Gastroesophageal sphincter (tissue), 4 donors: ENCODE data around the gene DEPDC1B. TPM values are rescaled to one million over a fixed set of nuclear protein-coding genes. Genes with fewer than 3 reads are reported as not detected.

Experiments used
- ATAC-seq: fragments of 150-250 bp; one replicate; pipeline ENCODE4 v1.9.1; 2016; ENCODE audit warnings: mild to moderate bottlenecking, moderate library complexity
- H3K27ac ChIP-seq, 4 donors: fragments of 200-600 bp; sonication (generic) in 3 of 4; 1 replicate in 3 of 4; 2 replicates in 1 of 4; pipeline ENCODE4 v1.5.1; 2016 to 2019
- H3K27me3 ChIP-seq: fragments of 200-600 bp; sonication (generic); one replicate; pipeline ENCODE4 v1.5.1; 2019
- H3K36me3 ChIP-seq, 2 donors: fragments of 200-600 bp; sonication (generic); one replicate each; pipeline ENCODE4 v1.5.1; 2019; ENCODE audit warnings: control low read depth in 1 of 2
- H3K4me1 ChIP-seq, 3 donors: fragments of 200-600 bp; sonication (generic); 1 replicate in 2 of 3; 2 replicates in 1 of 3; pipeline ENCODE4 v1.5.1; 2016 to 2019; ENCODE audit warnings: control low read depth in 2 of 3
- H3K4me3 ChIP-seq, 2 donors: fragments of 200-600 bp; sonication (generic); one replicate each; pipeline ENCODE4 v1.5.1; 2019; ENCODE audit warnings: mild to moderate bottlenecking in 1 of 2, moderate library complexity in 1 of 2
- H3K9me3 ChIP-seq, 3 donors: fragments of 200-600 bp; sonication (generic); one replicate each; pipeline ENCODE4 v1.5.1; 2017 to 2019; ENCODE audit warnings: control low read depth in 2 of 3
- EP300 ChIP-seq: sonication (generic); formaldehyde crosslinking; IDR thresholded peaks from one replicate; pipeline ENCODE4 v1.6.1; 2017; ENCODE audit warnings: antibody characterized with exemption, mild to moderate bottlenecking
- POLR2A ChIP-seq, 2 donors: fragments of 450-650 bp; IDR thresholded peaks; one replicate each; pipeline ENCODE4 v1.6.1; 2017; ENCODE audit warnings: antibody characterized with exemption in 2 of 2, mild to moderate bottlenecking in 2 of 2, moderate library complexity in 1 of 2
- POLR2AphosphoS5 ChIP-seq: sonication (generic); formaldehyde crosslinking; IDR thresholded peaks from one replicate; pipeline ENCODE4 v1.6.1; 2017; ENCODE audit warnings: antibody characterized with exemption
- WGBS, 2 donors: methylation state at CpG; one replicate each; pipeline ENCODE4 v1.1.5; 2018; ENCODE audit warnings: low coverage in 1 of 2; 5-methylcytosine and 5-hydroxymethylcytosine counted together
- total RNA-seq, 4 donors: library from RNA; depleted of rRNA; stranded (reverse); fragments of >200 nt; gene quantifications; one replicate each; pipeline ENCODE4 v1.1.0, GENCODE V29; 2016
- TF ChIP-seq, protein P1 (sequence below), 4 experiments: fragments of 200-600 bp in 2 of 4; fragments of 450-650 bp in 2 of 4; sonication (generic) in 1 of 4; IDR thresholded peaks; one replicate each; pipeline ENCODE4 v1.5.1; 2017 to 2019; ENCODE audit warnings: antibody characterized with exemption in 4 of 4, mild to moderate bottlenecking in 2 of 4, moderate library complexity in 2 of 4

DEPDC1B gene, protein sequence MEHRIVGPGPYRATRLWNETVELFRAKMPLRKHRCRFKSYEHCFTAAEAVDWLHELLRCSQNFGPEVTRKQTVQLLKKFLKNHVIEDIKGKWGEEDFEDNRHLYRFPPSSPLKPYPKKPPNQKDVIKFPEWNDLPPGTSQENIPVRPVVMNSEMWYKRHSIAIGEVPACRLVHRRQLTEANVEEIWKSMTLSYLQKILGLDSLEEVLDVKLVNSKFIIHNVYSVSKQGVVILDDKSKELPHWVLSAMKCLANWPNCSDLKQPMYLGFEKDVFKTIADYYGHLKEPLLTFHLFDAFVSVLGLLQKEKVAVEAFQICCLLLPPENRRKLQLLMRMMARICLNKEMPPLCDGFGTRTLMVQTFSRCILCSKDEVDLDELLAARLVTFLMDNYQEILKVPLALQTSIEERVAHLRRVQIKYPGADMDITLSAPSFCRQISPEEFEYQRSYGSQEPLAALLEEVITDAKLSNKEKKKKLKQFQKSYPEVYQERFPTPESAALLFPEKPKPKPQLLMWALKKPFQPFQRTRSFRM
- total RNA-seq: under 1 TPM in 2 of 4 donors, not detected in 2; 0.62 to 0.69 TPM

DNA sequence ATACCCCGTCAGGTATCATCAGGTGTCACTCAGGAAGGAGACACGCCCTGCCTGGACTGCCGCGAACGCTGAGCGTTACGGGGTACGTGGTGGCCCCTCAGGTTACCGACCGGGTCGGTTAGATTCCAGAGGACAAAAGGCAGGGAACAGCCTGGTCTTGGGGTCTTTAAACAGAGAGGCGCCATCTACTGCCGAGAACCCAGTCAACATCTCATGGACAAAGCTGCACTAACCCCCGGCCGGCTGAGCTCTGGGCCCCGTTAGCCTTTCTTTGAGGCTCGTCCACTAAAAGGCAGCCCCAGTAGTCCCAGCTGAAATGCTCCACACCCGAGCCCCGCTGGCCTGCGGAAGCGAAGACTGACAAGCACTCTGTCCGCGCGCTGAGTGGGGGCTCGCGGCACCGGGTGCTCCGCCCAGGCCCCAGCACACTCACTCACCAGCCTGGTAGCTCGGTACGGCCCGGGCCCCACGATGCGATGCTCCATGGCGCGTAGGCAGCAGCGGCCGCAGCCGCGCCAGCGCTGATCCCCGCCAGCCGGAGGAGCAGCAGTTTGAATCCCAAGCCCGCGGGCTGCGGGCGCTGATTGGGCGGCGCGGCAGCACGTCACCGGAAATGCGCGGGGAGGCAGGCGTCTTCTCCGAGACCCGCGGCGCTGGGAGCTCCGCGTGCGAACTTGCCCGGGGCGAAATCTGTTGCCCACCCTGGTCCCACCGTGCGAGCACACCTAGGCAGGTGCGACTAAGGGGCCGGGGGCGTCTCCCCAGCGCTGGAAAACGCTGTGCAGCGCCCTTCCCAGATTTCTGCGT lies at the start of gene DEPDC1B:
TSS of gene DEPDC1B (minus strand) at position 558 of the 807 bp plus-strand sequence. CDS start at position 485, 73 bp downstream.
- WGBS, 2 donors: 0% methylated on average over 7 to 8 of the region's 72 CpGs
- Histone ChIP-seq H3K27me3 (no peaks in the 10 kb centered on the region), H3K4me3 (peak within 1 kb of the TSS; percentile 64 to 69), H3K36me3 (no peaks in the 10 kb centered on the region), H3K9me3 (no peaks in the 10 kb centered on the region), H3K4me1 (peaks cover 0 to 18% (median 3%) of the 10 kb centered on the region in 3 donors), H3K27ac (peak within 1 kb of the TSS; percentile 32 to 89 (median 81))
- peak; percentile 97 for ATAC-seq
- TF ChIP-seq, protein P1, sequence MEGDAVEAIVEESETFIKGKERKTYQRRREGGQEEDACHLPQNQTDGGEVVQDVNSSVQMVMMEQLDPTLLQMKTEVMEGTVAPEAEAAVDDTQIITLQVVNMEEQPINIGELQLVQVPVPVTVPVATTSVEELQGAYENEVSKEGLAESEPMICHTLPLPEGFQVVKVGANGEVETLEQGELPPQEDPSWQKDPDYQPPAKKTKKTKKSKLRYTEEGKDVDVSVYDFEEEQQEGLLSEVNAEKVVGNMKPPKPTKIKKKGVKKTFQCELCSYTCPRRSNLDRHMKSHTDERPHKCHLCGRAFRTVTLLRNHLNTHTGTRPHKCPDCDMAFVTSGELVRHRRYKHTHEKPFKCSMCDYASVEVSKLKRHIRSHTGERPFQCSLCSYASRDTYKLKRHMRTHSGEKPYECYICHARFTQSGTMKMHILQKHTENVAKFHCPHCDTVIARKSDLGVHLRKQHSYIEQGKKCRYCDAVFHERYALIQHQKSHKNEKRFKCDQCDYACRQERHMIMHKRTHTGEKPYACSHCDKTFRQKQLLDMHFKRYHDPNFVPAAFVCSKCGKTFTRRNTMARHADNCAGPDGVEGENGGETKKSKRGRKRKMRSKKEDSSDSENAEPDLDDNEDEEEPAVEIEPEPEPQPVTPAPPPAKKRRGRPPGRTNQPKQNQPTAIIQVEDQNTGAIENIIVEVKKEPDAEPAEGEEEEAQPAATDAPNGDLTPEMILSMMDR (IDR thresholded peaks at IDR 0.05): peak in 1 of 4 experiments; percentile 39
- no peak for TF ChIP-seq POLR2A (IDR thresholded peaks at IDR 0.05)
- TF ChIP-seq POLR2AphosphoS5: peak; percentile 13

DNA sequence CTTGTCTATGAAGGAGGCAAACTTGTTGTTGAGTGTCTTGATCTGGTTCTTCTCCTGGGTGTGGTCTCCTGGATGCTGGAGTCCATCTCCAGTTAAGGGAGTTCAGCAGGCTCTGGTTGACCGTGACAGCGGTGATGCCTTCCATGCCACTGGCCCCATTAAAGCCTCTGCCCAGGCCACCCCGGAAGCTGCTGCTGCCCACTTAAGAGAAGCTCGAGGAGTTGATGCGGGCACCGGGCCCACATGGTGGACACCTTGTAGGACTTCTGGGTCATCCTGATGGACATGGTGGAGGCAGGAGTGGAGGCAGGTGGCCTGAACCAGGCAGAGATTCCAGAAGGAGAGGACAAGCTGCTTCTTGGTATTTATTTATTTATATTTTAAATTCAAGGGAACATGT lies 44.7 kb upstream of the DEPDC1B start:
- no peaks in the 10 kb centered on the region for H3K27me3 ChIP-seq
- no peak overlapping the region for H3K4me3 ChIP-seq
- TF ChIP-seq POLR2A (IDR thresholded peaks at IDR 0.05) (no peak), POLR2AphosphoS5 (no peak)
- peaks cover 0 to 17% (median 0%) of the 10 kb centered on the region in 3 donors for H3K9me3 ChIP-seq
- no peaks in the 10 kb centered on the region for H3K4me1 ChIP-seq
- H3K36me3 ChIP-seq: no peaks in the 10 kb centered on the region
- H3K27ac ChIP-seq: no peak overlapping the region
- ATAC-seq: no peak
- WGBS, 2 donors: 100% methylated on average over 2 of the region's 6 CpGs; no CpG with 5 or more reads in 1 of the 2 donors

DNA sequence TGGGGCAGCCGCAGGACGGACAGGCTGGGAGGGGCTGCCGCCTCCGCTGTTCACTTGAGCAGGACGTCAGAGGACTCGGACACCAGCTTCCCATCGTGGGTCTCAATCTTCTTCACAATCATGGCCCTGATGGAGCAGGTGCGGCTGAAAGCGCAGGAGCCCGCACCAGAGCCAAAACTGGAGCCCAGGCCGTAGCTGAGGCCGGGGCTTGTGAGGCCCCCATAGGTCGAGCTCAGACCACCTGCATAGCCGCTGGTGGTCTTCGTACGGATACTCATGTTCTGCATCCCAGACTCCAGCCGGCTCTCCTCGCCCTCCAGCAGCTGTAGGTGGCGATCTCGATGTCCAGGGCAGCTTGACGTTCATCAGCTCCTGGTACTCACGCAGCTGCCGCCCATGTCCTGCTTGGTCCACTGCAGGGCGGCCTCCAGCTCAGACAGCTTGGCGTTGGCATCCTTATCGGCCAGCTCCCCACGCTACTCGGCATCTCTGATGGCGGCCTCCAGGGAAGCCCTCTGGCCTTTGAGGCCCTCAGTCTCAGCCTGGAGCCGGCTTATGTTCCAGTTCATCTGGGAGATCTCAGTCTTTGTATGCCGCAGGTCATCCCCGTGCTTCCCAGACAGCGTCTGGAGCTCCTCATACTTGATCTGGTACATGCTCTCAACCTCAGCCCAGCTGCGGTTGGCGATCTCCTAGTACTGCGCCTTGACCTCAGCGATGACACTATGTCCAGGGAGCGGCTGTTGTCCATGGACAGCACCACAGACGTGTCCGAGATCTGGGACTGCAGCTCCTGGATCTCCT lies 43.7 kb upstream of the DEPDC1B start:
- H3K36me3 ChIP-seq: no peaks in the 10 kb centered on the region
- no peaks in the 10 kb centered on the region for H3K27me3 ChIP-seq
- ATAC-seq: no peak
- TF ChIP-seq POLR2AphosphoS5 (no peak), EP300 (no peak), POLR2A (IDR thresholded peaks at IDR 0.05) (no peak)
- TF ChIP-seq, protein P1 (IDR thresholded peaks at IDR 0.05): no peak
- H3K27ac ChIP-seq: no peak overlapping the region
- H3K4me1 ChIP-seq: no peaks in the 10 kb centered on the region
- peaks cover 0 to 27% (median 0%) of the 10 kb centered on the region in 3 donors for H3K9me3 ChIP-seq
- no peak overlapping the region for H3K4me3 ChIP-seq
- WGBS, 2 donors: 87 to 94% methylated on average over 6 to 13 of the region's 40 CpGs

DNA sequence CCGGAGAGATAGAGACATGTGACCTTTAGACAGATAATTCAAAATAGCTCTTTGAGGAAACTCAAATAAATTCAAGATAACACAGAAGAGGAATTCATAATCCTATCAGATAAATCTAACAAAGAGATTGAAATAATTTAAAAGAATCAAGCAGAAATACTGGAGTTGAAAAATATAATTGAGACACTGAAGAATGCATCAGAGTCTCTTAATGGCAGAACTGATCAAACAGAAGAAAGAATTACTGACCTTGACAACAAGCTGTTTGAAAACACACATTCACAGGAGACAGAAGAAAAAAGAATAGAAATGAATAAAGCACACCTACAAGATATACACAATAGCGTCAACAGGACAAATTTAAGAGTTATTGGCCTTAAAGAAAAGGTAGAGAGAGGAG lies 40.4 kb upstream of the DEPDC1B start:
- TF ChIP-seq EP300 (no peak), POLR2A (IDR thresholded peaks at IDR 0.05) (no peak), POLR2AphosphoS5 (no peak)
- TF ChIP-seq, protein P1 (IDR thresholded peaks at IDR 0.05): no peak
- H3K36me3 ChIP-seq: no peaks in the 10 kb centered on the region
- no peaks in the 10 kb centered on the region for H3K4me1 ChIP-seq
- H3K9me3 ChIP-seq: peaks cover 0 to 27% (median 0%) of the 10 kb centered on the region in 3 donors
- no peaks in the 10 kb centered on the region for H3K27me3 ChIP-seq
- WGBS, 2 donors: 83 to 88% methylated on average over 2 of the region's 2 CpGs
- no peak overlapping the region for H3K27ac ChIP-seq
- H3K4me3 ChIP-seq: no peak overlapping the region
- ATAC-seq: no peak
